GM23338 (cell line): ENCODE results near the gene RAB3IL1.

Experiments
- CREB1 ChIP-seq: fragments of 250-450 bp; sonication (Bioruptor Pico); IDR thresholded peaks from 2 replicates; pipeline ENCODE4 v1.5.0; 2020; ENCODE audit warnings: low read depth, mild to moderate bottlenecking, moderate library complexity
- CTCF ChIP-seq, 2 experiments: fragments of 200-600 bp in 1 of 2; sonication (generic) in 1 of 2; conservative IDR thresholded peaks; 2 replicates each; pipeline versions ENCODE4 v1.5.1 to v1.6.1; 2016 to 2017; ENCODE audit warnings: antibody characterized with exemption in 2 of 2, low read depth in 2 of 2, mild to moderate bottlenecking in 2 of 2, moderate library complexity in 1 of 2
- EZH2 ChIP-seq: fragments of 200-600 bp; sonication (generic); IDR thresholded peaks from one replicate; pipeline ENCODE4 v1.8.0; 2017; ENCODE audit warnings: antibody characterized with exemption, mild to moderate bottlenecking, low read depth; ENCODE audit not compliant: unreplicated experiment
- EZH2phosphoT487 ChIP-seq: fragments of 200-600 bp; sonication (generic); IDR thresholded peaks from one replicate; pipeline ENCODE4 v1.8.1; 2018; ENCODE audit warnings: antibody characterized with exemption; ENCODE audit not compliant: unreplicated experiment
- JUNB ChIP-seq: IDR thresholded peaks from one replicate; pipeline ENCODE4 v1.6.1; 2016; ENCODE audit warnings: antibody characterized with exemption; ENCODE audit not compliant: unreplicated experiment
- POLR2AphosphoS5 ChIP-seq: IDR thresholded peaks from 2 replicates; pipeline ENCODE4 v1.6.1; 2016; ENCODE audit warnings: antibody characterized with exemption, low read depth
- STAT1 ChIP-seq: IDR thresholded peaks from one replicate; pipeline ENCODE4 v1.6.1; 2016; ENCODE audit warnings: antibody characterized with exemption; ENCODE audit not compliant: unreplicated experiment

GRCh38 chr11:61957021-61957770 is 39.8 kb upstream of the RAB3IL1 start:
- no peak for TF ChIP-seq JUNB
- TF ChIP-seq EZH2 = no peak
- TF ChIP-seq CTCF (conservative IDR thresholded peaks at IDR 0.05; ENCODE audit: low read depth in 2 of 2) = no peak
- TF ChIP-seq POLR2AphosphoS5 = no peak
- no peak for TF ChIP-seq EZH2phosphoT487
- no peak for TF ChIP-seq STAT1
- no peak for TF ChIP-seq CREB1 (CRISPR knock-in tag)
